GM18526 (cell line): Measurements from ENCODE around the gene PIR.

ENCODE experiments used
- POLR2A ChIP-seq: IDR thresholded peaks from 3 replicates; pipeline ENCODE4 v1.6.1; 2011; ENCODE audit not compliant: insufficient read length; ENCODE audit errors: extremely low read depth

PIR gene

GRCh38 chrX:15500497-15500966, 7.4 kb upstream of the PIR start, which contains the start of gene BMX:
Gene BMX, plus strand, starts transcription at chrX:15500807. Its CDS starts 7,547 bp downstream, at chrX:15508354.
- TF ChIP-seq POLR2A = no peak

DNA sequence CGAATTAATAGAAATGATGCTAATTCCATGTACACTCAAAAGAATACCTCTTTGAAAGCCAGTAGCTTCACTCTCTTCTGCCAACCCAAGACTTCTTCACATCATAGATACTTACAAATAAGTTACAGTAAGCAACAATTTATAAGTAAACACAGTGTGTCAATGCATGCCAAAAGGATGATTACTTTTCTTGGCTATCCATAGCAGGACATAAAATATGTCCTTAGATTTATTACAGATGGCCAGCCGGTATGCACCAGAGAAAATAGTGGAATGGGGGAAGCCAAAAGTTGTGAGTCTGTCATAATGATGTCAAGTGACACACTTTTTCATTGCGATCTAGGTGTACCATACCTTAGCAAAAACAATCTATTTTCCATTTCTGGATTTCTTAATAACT, 6.8 kb upstream of the PIR start:
- TF ChIP-seq POLR2A = no peak

GRCh38 chrX:15498741-15499140, 5.6 kb upstream of the PIR start:
- TF ChIP-seq POLR2A = no peak

- TF ChIP-seq POLR2A = no peak
Measured at GRCh38 chrX:15497865-15498264, 4.7 kb upstream of the PIR start.

DNA sequence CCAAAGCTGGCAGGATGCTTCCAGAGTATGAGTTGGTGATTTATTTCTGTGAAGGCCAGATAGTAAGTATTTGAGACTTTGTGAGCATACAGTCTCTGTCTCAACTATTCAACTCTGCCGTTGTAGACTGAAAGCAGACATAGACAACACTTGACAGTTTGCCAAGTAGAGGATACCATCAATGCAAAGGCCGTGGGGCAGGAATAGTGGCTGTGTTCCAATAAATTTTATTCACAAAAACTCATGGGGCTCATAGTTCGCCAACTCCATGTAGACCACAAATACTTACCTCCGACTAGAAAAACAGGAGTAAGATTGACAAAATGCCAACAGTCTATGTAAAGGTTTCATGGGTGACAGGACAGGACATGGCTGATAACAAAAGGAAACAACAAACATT, 3.7 kb upstream of the PIR start:
- no peak for TF ChIP-seq POLR2A

DNA sequence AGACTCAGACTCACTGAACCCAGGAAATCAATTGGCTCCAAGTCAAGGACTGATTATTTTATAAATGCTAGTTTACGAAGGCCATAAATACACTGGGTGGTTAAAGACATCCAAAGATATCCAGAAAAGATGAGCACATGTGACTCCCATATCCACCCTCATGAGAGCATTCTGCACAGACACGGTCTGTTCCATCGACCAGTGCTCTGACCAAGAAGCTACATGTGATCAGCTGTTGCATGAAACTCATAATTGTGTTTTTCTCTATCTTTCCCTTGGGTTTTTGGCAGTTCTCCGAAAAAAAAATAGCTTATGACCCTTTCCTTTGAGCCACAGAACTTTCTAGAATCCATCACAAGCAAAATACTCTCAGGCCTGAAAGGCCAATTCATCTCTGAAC, 2.7 kb upstream of the PIR start:
- TF ChIP-seq POLR2A = no peak

GRCh38 chrX:15492469-15492868, 664 bp downstream of the PIR start:
- TF ChIP-seq POLR2A = no peak

- no peak for TF ChIP-seq POLR2A
Measured at GRCh38 chrX:15483891-15484290, 9.2 kb downstream of the PIR start.

- TF ChIP-seq POLR2A = no peak
Measured at GRCh38 chrX:15475486-15475885, 17.6 kb downstream of the PIR start.

- TF ChIP-seq POLR2A = no peak
Measured at GRCh38 chrX:15475021-15475420, 18.1 kb downstream of the PIR start.

DNA sequence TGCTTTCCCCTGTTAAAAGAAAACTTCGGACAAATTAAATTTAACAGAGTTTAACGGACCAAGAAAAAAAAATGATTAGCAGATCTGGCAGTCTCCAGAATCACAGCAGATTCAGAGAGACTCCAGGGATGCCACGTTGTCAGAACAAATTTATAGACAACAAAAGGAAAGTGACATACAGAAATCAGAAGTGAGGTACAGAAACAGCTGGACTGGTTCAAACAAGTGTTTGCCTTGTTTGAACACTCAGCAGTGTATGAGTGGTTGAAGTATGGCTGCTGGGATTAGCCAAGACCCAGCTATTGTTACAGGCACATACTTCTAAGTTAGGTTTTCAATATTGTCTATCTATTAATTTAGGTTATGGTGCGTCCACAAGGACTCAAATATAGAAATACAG, 19.1 kb downstream of the PIR start:
- no peak for TF ChIP-seq POLR2A

DNA sequence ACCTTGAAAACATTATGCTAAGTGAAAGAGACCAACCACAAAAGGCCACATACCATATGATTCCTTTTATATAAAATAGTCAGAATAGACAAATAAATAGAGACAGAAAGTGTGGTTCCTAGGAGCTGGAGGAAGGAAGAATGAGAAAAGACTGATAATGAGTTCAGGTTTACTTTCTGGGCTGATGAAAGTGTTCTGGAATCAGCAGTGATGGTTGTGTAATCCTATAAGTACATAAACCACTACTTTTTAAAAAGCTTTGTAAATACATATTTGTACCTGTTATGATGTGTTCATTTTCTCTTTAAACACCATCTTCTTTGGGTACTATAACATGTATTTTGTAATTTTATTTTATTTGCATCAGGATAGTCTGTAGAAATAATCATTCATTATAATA, 20.6 kb downstream of the PIR start:
- TF ChIP-seq POLR2A = no peak

DNA sequence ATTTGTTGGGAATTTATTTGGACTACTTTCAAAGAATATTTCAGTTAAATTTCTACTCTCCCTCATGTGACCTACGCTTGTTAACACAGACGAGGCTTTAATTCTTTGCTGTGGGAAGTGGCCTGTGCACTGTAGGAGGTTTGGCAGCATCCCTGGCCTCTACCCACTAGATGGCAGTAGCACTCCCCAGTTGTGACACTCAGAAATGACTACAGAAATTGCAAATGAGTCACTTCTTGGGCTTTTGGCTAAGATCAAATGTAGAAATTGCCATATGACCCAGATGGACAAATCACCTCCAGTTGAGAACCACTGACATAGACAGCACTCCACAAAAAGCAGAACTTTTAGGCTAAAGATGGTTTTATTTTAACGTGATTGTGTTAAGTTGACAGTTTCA, 22.1 kb downstream of the PIR start:
- TF ChIP-seq POLR2A = no peak

- no peak for TF ChIP-seq POLR2A
Measured at GRCh38 chrX:15469613-15470012, 23.5 kb downstream of the PIR start.

DNA sequence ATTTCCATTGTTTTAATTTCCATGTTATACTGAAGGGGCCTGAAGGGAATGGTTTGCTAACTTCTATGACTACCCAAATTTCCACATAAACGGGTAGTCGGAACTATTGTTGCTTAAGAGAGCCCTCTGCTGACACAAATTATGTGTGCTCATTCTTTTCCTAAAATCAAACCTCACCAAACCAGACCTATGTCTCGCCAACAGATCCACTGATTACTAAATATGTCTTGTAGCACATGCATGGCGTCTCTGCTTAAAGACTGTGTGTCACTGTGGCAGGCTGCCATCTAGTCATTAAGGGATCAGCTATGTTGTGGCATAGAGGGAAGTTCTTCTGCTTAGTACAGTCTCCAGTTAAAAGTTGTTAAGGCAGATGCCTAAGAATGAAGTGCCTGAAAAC, 25.1 kb downstream of the PIR start:
- no peak for TF ChIP-seq POLR2A

GRCh38 chrX:15465896-15466651, 27.1 kb downstream of the PIR start:
- no peak for TF ChIP-seq POLR2A

GRCh38 chrX:15465347-15465746, 27.8 kb downstream of the PIR start:
- no peak for TF ChIP-seq POLR2A
